Stimulated activated naive CD4-positive, alpha-beta T cell (primary cell): ENCODE results near the gene MIER2.

Source experiments
- DNase-seq, 6 experiments: peaks; one replicate each; lab custom pipeline; 2025; lab: John Stamatoyannopoulos, UW

Gene MIER2

DNA sequence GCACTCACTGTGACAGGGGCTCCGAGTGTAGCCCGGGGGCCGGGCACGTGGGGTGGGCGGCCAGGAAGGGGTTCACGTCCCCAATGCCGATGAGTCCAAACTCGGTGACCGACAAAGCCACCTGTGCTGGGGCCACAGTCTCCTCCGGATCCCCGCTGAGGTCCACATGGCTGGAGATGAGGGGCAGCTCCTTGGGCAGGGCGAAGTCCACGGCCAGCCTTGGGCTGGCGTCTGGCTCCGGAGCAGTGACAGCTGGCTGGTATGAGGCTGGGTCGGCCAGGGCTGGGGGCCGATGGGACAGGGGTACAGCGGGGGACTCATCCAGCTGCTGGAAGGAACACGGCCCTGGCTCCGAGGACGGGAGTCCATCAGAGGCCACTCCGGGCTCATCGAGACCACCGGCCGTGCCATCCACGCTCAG, 37.5 kb downstream of the MIER2 start:
- no peak for DNase-seq

DNA sequence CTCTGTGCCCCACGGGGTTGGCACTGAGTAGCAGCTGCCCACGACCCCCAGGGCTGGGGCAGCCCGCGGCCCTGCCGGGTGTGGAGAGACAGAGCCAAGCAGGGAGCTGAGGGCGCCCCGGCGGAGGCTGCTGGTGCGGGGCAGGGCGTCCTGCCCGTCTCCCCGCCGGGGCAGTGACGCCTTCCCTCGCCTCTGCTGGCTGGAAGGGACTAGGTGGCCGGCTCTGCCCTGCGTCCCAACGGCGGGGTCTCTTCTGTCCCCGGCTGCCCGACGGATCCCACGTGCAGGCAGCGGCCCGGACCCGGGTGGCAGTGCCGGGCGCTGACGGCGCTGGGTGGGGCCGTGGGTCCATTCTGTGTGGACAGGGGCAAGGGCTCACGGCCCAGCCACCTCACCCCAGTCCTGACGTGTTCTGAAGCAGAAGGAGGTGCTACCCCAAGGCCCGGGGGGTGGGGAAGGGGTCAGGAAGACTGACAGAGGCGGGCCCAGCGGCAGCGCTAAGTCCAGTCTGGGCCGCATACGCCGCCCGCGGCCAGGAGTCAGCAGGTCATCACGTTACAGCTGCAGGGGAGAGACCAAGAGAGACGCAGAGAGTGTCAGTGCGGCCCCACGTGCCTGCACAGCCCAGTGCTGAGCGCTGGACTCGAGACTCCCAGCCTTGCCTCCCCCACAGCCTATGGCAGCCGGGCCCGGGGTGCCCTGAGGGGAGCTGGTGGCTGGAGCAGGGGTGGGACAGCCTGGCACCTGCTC, 38.3 kb downstream of the MIER2 start:
- DNase-seq, result no peak

DNA sequence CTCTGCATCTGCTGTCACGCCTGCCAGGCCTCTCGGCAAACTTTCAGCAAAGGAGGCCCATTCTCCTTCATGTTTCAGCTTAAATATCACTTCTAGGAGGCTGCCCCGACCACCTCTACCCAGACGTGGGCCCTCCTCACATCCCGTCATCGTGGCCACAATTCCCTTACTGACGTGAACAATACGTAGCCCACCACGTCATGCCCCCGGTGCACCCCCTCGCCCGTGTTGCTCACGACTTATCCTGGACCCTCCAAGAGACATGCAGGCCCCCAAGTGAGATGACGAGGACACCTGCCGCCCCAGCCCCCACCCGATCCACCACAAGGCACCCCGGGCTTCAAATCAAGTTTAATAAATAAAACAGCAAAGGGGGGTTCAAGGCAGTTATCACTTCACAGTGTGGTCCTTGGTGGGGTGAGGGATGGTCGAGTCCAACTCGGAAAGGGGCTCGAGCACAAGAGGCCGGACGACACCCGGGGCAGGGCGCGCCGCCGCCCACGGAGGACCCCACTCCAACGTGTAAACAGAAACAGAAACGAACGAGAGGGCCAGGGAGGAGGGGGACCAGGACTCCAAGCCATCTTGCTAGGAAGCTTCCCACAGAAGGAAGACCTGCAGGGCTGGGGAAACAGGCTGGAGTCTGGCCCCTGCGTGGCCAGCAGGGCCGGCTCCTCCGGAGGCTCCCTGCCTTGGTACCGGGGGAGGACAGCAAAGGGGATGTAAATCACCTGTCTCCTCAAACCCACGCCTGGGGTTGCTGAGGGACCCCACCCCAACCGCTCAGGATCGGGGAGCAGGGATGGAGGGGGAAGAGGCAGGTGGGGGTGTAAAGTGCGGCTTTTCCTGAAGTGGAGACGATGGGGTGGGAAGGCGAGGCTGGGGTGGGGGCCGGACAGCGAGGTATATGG, 39.1 kb downstream of the MIER2 start:
- no peak for DNase-seq

DNA sequence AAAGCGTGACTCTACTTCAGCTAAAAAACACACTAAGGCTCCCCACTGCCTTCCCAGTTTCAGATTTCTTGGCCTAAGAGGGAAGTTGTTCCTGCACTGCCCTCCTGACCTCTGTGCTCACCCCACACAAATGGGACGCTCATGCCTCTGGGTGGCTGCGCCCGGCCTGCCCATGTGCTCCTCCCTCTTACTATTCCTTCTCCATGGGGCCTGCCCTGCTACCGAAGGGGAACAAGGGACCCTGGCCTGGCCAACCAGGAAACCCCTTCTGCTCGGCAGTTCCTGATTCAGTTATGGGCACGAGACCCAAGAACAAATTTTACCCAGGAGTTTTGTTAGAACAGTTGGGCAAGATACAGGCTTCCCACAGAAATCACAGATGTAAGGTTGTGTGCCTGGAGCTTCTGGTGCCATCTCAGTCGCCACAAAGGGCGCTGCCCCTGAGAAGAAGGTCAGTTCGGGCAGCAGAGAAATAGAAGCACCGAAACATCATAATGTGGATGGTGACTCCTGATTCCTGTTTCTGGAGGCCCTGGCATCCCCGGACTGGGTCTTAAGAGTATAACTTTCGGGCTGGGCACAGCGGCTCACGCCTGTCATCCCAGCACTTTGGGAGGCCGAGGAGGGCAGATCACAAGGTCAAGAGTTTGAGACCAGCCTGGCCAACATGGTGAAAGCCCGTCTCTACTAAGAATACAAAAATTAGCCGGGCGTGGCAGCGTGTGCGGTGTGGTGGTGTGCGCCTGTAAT, 47.9 kb downstream of the MIER2 start:
- DNase-seq, result no peak

DNA sequence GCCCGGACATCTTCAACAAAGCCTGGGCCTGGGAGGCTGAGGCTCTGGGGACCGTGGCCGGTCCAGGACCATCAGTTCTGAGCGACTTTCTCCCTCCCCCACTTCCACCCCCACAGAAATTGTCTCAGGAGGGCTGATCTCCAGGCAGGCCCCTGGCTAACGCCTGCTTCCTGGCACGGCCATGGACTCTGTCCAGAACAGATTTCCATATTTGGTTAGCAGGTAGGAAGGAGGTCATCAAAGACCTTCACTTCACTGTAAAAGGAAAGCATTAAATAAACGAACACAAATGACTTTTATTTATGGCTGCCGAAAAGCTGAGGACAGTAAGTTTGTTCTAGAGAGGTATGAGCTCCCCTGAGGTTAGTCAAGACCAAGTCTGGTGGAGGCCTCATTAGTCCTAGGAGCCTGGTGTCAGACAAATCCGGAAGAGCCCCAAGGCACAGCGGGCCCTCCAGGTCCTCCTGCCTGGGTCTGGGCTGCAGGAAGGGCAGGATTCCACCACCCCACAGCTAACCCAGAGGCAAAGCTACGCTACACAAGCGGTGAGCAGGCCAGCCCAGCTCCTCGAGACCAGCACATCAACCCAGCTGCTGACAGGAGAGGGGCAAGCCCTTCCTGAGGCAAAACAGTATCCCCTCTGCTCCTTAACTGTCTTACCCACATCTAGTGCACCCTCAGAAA, 48.8 kb downstream of the MIER2 start:
- no peak for DNase-seq

DNA sequence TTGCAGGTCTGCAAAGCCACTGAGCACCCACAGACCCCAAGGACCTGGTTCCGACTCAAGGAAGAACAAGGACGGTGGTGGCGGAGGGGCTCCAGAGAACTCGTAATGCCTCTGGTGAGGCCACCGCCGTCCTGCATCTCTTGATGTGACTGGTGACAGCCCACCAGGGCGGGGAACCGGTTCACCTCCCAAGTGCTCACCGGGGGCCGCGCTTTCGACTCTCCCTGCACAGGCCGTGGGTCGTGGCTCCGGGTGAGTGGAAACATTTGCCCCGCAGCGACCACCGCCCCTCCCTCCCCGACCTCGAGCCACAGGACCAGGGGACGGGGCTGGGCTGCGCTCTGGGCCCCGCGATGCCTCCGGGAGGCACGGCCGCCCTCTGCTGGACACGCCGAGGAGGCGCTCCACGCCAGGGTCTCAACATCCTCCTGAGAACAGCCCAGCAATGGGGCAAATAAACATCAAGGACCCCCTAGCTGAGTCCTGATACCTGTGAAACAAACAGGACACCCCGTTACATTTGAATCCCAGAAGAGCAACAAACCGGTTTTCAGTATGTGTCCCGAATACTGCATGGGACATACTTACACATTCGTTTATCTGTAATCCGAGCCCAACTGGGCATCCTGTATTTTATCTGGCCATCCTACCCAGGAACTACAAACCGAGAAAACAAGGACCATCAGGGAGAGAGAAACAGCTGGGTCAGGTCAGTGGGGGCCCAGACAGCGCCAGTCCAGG, 49.5 kb downstream of the MIER2 start:
- peak in 4 of 6 experiments; percentile 19 to 25 (median 22) for DNase-seq

DNA sequence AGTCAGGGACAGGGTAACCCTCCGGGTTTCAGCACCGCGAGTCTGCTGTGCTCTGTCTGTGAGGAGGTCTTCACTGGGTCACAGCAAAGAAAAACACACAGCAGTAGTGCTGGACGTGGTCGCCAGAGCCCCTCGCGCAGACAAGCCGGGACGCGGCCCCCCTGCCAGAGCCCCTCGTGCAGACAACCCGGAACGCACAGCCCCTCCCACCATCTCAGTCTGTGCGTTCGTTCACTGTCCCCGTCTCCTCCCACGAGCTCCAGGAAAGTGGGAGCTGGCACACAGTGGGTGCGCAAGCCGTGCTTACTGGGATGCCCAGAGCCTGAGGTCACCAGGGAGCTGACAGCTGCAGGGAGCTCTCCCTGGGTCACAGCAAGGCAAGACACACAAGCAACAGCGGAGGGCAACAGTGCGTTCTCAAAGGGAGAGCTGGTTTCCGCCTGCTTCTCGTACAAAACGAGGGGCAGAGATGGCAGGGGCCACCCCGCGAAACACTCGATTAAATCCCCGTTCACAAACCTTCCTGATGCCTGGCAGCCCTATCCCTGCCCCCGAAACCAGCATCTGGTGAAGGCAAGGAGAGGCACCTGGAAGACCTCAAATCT, 50.2 kb downstream of the MIER2 start:
- DNase-seq, result no peak

DNA sequence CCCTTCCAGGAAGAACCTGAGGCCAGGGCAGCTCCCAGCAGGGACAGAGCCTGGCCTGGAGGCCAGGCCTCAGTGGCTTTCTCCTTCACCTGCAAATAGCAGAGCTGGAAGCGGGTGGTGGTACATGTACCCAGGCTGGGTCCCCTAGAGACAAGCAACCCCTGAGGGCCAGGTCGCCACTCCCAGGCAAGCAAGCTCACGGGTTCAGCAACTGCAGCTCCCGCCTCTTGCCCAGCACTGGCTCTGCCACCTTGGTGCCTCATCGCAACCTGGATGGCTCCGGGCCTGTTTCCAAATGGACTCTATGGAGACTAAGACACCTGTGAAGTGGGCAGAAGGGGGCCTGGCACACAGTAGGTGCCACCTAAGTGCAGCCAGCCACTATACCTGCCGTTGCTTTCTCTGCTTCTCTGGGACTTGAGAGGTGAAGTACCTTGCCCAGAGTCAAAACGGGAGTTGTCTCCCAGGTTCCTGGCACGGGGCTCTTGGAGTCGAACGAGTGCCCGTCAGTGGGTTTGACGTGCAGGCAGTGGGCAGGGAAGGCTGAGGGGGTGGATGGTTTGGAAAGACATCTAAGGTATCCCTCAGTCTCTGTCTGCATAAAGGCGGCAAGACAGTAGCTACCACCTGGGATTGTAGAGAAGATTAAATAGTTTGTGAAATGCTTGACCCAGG, 51.0 kb downstream of the MIER2 start:
- no peak for DNase-seq

DNA sequence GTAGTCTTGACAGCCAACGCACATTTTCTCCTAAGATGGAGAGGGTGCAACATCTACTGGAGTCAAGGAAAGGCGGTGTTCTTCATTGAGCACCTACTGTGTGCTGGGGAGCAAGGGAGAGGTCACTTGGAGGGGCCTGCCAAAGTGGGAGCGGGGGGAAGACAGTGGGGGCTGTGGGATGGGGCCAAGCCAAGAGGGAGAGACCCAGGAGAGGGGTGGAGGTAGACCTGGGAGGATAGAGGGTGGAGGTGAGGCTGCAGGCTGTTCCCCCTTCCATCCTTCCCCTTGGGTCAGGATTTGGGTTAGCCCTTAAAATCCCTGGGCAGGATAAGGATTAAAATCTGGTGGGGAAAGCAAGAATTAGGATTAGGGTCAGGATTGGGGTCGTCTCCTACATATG, 51.6 kb downstream of the MIER2 start:
- no peak for DNase-seq

DNA sequence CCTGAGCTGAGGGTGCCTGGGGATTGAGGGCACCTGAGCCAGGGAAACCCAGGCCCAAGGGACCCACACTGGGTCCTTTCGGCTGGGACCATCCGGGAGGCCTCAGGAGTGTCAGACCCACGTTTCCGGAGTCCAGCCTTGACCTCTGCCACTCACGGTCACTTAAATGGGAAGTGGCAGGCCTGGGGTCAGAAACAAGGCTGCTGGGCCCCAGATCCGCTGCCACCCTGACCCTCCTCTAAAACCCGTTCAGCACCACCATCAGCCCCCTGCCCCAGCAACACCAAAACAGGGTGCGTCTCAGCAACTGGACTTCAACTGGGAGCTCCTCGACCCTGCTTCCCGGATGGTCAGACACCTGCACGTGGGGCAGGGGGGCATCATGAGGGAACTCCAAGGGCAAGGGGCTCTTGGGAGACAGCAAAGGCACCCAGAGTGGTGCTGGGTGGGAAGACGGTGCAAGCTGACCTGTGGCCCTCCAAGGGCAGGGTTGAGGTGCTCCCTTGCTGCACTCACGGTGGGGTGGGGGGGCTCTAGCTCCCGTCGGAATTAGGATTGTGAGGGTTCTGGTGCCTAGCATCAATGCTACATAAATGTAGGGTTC, 52.2 kb downstream of the MIER2 start:
- DNase-seq, result no peak

DNA sequence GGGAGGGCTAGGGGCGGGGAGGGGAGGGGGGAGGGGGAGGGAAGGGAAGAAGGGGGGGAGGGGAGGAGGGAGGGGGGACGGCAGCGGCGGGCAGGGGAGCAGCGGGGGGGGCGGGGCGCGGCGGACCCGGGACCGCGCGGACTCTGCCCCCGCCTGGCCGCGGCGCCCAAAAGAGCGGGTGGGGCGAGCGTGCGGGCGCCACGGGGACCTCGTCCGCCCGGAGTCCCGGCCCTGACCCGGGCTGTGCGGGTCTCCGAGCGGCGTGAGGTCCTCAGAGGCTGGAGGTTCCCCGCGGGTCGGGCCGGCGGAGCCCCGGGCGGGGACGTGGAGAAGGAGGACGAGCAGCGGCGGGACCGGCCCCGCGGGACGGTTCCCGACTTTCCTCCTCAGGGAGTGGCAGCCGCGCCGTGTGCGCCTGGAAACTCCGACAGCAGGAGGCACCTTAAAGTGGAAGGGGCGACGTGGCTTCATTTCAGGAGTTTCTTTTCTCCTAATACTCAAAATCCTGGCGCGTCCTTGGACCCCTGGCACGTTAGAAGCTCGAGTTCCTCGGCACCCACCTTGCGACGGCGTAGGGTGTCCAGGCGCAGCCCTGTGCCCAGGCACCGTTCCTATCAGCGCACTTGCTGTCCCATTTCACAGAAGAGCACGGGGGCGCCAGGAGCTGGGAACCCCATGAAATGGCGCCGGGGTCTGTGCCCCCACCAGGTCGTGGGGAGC, 52.9 kb downstream of the MIER2 start:
- no peak for DNase-seq

DNA sequence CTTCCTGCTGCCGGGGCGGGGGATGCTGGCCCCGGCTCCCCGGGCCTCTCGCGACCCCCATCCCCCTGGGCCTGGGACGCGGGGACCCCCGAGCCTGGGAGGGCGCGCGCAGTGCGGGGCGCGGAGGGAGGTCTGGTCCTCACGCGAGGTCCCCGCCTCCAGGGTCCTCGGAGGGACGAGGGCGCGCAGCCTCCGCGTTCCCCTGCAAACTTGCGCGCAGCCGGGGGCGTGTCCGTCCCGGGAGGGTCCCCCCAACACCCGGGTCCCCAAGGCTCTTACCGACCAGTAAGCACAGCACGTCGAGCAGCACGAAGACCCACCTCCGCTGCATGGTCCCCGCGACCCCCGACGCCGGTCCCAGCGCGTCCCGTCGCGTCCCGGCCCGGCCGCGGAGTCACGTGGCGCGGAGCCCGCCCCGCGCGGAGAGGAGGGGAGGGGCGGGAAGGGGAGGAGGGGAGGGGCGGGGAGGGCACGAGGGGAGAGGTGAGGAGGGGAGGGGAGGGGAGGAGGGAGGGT, 53.5 kb downstream of the MIER2 start, which contains the start of gene PLPP2:
PLPP2 (minus strand) TSS at position 398 of the 516 bp plus-strand sequence; CDS start at position 331, 67 bp downstream.
- DNase-seq, result no peak

DNA sequence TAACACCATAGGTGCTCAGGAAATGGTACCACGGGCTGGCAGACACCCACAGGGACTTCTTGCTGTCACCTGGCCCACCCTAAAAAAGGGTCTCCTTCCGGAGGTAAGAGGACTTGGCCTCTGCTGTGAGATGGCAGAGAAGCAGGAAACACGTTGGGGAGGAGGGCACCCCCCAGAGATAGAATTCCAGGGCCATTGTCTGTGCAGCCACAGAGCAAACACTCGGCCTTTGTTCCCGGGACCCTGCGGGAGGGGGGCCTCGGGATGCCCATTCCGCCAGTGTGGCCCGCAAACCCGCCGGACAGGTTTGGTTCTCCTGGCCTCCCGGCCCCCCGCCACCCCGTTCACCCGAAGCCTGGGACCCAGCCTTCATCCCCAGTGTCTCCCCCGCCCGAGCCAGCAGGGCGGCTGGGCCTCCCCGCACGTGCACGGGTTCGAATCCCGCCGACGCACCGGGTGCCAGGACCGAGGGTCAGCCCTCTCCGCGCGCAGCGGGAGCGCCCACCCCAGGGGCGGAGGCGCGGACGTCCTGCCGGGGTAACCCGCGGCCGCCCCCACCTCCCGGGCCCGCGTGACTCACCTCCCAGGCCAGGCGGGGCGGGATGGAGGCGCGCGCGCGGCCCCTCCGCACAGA, 54.1 kb downstream of the MIER2 start:
- no peak for DNase-seq

DNA sequence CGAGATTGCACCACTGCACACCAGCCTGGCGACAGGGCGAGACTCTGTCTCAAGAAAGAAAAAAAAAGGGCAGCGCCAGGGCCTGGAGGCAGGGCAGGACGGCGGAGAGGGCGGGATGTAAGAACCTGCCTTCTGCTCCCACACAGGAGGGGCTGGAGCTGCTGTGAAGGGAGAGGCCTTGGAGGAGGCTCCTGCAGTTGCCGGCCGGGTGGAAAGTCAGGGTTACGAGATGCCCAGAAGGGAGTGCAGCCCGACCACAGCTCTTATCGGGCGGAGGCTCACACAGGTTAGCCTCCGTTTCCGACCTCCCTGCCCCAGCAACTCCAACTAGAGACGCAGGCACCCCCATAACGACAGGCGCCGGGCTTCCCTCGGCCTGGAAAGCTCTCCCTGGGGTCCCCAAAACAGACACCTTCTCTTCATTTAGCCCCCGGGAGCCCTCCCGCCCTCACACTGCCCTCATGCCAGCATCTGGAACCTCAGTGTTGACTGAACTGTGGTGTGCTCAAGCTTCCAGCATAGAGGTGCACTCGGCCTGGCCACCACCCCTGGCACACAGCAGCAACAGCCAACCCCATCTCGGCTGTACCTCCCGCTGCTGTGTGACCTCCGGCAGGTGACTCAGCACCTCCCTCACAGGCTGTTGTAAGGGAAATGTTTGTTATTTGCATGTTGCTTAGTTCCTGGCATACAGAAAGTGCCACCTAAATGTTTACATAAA, 54.8 kb downstream of the MIER2 start:
- DNase-seq, result no peak

DNA sequence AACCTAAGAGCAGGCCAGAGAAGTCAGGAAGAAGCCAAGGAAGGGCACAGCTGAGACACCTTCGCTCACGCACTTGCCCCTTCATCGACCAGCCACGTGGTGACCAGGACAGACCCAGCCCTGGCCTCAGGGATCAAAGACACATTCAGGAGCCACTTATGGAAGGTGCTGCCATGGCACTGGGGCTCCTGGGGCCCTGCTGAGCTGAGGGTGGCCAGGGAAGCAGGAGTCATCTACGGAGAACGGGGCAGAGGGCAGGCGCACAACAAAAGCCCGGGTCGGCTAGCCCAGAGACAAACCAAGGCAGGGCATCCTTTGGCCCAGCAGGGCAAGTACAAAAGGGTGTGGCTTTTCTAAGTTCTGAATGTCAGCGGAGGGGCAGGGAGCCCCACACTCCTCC, 55.7 kb downstream of the MIER2 start:
- DNase-seq, result no peak

DNA sequence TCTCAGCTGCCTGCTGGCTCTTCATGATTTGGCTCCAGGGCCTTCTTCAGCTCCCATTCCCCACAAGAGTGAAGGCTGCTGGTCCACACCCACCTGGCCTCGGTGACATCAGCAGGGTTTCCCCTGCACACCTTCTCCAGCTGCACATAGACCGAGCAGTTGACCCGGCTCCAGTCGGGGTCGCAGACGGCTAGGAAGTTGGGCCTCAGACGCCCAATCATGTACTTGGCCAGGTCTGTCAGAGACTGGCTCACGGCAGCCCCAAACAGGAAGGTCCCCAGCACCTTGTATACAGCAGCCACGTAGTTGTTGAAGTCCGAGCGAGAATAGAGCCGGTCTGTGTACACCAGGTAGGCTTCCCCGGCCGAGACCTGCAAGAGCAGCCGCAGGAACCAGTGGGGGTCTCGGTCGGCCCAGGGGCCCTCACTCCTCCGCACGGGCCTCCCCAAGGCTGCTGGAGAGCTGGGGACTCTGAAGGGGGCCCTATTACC, 57.2 kb downstream of the MIER2 start:
- no peak for DNase-seq

DNA sequence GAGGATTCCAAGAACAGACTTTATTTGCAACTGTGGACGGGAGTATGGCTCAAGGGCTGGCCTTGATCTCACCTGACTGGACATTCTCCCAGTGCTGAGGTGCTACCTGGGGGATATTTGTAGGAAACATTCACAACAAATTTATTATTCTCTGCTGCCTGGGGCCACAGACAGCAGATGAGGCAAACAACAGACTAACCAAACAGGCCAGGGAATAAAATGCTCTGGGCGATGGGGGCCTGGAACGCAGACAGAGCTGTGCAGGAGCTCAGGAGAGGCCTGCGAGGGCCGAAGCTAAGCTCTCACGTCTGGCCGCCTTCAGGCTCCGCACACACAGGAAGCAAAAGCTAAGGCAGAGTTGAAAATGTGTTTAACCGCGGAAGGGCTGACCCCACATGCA, 61.2 kb downstream of the MIER2 start:
- no peak for DNase-seq
